GM18520 (cell line): ENCODE results near the gene SMIM35.
"Not testable (repeated sequence)": the region's sequence is repeated elsewhere in the genome, so short reads cannot be mapped to it uniquely, and the experiment has no call there.

Experiments used
- ATAC-seq: cut with Tn5 transposase; IDR thresholded peaks from one replicate; pipeline ENCODE4 v1.9.1; 2021; ENCODE audit not compliant: unreplicated experiment

The SMIM35 gene

DNA sequence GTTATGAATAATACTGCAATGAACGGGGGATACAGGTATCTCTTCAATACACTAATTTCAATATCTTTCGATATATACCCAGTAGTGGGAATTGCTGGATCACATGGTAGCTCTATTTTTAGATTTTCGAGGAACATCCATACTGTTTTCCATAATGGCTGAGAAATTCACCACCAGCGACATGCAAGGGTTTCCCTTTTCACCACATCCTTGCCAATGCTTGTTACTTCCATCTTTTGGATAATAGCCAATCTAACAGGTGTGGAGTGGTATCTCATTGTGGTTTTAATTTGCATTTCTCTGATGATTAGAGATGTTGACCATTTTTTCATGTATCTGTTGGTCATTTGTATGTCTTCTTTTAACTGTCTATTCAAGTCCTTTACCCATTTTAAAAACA lies 94.6 kb downstream of the SMIM35 start:
- ATAC-seq = no peak

- ATAC-seq = no peak
Observed at GRCh38 chr11:117989351-117990102, 97.2 kb downstream of the SMIM35 start.

- peak; percentile 28 for ATAC-seq
Observed at GRCh38 chr11:117986981-117987574, 99.7 kb downstream of the SMIM35 start.

DNA sequence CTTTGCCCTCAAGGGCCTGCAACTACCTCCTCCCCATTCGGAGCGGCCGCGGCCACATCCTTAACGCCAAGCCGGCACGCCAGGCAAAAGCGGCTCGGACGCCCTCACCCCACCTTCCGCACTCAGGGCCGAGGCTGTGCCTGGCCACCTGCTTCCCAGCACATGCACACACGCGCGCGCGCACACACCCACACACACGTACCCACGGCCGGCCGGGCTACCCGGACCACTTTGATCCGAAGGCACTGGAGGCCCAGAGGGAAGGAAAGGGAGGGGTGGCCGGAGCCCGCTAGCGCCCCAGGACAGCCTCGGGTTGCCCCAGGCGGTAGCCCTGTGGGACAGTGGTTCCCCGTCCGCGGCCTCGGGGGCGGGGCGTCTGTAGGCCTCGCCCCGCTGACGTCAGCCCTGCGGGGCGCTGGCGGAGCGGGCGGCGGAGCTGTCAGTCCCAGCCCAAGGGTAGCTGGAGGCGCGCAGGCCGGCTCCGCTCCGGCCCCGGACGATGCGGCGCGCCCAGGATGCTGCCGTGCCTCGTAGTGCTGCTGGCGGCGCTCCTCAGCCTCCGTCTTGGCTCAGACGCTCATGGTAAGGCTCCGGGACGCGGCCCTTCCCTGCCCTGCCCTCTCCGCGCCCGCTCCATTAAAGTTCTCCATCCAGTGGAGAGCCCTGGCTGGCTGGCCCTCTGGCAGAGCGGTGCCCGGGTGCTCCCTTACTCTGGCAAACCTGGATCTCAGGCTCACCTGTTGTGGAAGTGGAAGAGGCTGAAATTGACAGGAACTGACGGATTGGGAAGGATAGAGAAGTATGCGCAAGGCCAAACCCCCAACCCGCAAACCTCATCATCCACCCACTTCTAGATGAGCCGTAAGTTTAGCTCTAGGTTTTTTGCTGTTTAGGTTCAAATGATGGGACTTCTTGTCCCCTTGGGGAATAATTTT lies 100.5 kb downstream of the SMIM35 start, which contains the start of gene IL10RA:
Gene IL10RA (plus strand): TSS at position 442 of the 935 bp plus-strand sequence. CDS start 74 bp downstream, at position 516.
- ATAC-seq = peak; percentile 84

DNA sequence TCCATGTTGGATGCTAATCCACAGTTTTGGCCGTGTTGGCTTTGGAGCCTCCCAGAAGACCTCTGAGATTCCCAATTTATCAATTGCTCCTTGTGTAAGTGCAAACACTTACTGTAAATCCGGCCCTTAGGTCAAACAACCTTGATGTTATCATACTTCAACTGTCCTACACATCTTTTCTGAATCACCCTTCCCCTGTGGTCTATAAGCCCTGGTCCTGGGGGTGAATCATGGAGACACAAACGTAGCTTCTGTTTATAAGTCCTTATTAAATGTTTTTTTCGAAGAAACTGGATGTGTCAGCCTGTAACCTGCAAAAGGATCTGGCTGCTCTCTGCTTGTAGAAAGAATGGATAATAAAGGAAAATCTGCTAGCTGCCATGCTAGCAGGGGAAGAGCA lies 102.3 kb downstream of the SMIM35 start:
- ATAC-seq = no peak

DNA sequence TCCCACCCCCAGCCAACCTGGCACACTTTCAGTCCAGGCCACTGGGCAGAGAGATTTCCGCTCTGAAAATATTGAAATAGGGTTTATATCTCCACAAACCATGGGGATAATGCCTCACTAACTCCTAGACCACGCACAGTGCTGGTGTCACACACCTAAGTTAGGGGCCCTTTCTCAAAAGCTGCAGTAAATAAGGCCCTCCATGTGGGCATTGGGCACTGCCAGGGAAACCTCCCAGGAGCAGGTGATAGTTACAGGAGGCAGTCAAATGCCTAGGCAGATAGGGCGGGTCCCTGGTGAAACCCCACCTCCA lies 103.6 kb downstream of the SMIM35 start:
- ATAC-seq = no peak

DNA sequence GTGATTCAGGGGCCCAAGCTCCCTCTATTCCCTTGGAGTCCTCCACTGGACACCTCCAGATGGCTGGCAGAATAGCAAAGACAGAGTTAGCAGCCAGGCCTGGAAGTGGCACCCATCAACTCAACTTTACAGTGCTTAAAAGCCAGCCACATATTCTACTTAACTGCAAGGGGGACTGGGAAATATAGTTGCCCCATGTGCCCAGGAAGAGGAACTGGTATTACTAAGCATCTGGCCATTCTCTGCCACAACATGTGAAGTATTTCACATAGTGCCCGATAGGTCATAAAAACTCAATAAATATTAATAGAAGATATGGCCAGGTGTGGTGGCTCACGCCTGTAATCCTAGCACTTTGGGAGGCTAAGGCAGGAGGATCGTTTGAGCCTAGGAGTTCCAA lies 106.0 kb downstream of the SMIM35 start:
- no peak for ATAC-seq

DNA sequence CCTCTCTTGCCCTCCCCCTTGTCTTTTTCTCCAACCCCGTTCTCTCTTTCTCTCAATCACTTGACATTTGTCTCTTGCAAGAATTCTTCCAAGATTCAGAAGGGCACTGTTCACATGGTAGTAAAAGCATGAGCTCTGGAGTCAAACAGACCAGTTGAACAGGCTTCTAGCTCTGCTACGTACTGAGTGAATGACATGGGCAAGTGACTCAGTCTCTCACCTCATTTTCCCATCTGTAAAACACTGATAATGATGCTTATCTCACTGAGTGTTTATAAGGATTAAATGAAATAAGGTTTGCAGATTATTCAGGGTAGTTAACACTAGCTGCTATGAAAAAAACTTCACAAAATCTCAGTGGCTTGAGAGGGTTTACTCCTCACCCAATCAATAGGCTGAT lies 106.5 kb downstream of the SMIM35 start:
- ATAC-seq = no peak

- no peak for ATAC-seq
Observed at GRCh38 chr11:117979481-117980211, 107.1 kb downstream of the SMIM35 start.

DNA sequence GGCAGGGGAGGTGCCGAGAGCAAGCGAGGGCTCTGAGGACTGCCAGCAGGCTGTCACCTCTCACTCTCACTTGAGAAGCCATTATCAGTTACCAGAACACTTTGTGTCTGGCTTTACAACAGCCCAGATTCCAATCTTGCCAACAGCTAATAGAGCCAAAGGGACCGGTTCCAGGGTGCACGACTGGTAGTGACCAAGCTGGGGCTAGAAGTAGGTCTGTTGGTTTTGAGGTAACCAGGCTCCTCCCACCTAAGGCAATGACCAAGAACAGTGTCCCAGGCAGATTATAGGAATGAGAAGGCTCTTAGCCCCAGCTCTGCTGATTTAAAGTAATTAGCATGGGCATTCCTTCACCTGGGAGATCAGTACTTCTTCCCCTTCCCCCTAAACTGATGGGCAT lies 107.8 kb downstream of the SMIM35 start:
- ATAC-seq = no peak

- not testable (repeated sequence) for ATAC-seq
Observed at GRCh38 chr11:117978291-117978910, 108.4 kb downstream of the SMIM35 start.

- not testable (repeated sequence) for ATAC-seq
Observed at GRCh38 chr11:117977612-117978264, 109.0 kb downstream of the SMIM35 start.

- no peak for ATAC-seq
Observed at GRCh38 chr11:117977029-117977428, 109.7 kb downstream of the SMIM35 start.

GRCh38 chr11:117976445-117976844 lies 110.3 kb downstream of the SMIM35 start:
- ATAC-seq = no peak

- ATAC-seq = no peak
Observed at GRCh38 chr11:117973503-117973860, 113.3 kb downstream of the SMIM35 start.

- ATAC-seq = no peak
Observed at GRCh38 chr11:117972629-117973502, 113.9 kb downstream of the SMIM35 start.

- ATAC-seq = no peak
Observed at GRCh38 chr11:117972044-117972443, 114.7 kb downstream of the SMIM35 start.

GRCh38 chr11:117970400-117971024 lies 116.3 kb downstream of the SMIM35 start:
- no peak for ATAC-seq
